HG03565 (cell line): ENCODE results near the gene DSCAM.

Source experiments
- ATAC-seq: cut with Tn5 transposase; IDR thresholded peaks from one replicate; pipeline ENCODE4 v1.9.1; 2021; ENCODE audit warnings: mild to moderate bottlenecking, moderate library complexity; ENCODE audit not compliant: unreplicated experiment

DSCAM gene

DNA sequence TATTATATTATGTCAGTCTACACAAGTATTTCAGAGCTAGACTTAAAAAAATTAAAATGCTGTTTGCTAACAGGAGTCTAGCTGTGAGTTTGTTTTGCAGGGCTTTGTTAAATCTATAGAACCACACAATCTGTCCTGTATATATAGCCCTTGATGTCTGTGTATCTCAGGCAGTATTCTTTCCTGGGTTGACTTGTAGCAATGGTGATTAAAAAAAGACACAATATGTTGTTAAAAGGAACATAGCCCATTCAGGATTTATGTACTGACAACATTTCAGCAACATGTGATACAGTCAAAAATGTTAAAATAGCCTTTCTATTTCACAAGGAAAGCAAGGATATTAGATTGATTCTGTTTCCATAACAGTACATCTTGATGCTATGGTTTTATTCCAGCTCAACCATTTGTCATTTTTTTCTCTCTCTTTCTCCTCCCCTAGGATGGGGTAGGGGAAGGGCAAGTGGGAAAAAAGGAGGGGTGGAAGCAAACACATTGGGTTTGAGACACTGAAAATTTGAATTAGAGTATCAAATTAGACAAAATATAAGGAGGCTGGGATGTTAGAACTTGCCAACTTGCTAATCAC is 139.2 kb downstream of the DSCAM start:
- ATAC-seq: no peak

DNA sequence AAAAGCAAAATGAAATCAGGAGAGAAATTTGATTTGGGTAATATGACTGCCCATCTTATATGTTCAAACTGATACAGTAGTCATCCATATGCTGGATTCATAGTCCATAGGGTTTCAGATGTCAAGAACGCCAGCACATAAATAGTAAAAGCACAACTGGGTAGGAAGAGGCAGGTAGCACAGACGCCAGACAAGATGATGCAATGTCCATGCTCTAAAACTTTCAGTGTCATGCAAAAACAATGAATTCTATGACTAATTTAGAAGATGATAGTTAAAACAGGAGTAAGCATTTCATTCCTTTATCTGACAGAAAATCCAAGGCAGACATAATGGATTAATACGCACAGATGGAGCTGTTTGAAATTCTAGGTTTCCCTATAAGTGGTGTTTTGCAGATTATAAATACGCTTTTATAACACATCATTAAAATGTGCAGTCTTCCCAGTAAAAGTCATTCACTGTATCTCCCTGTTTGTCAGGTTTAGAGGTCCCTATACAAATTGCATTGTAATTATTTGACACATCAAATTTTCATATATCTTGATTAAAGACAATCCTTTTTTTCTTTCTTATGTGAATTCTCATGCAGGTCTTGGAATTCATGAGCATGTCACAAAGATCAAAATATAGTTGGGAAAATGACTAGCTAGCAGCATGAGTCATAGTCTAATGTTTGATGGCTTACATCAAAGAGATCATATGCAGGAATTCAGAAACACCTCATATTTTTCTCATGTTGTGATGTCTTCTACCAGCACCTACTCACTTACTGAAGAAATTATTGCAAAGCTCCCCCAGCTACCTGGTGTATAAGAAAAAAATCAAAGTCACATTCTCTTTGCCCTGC is 139.9 kb downstream of the DSCAM start:
- no peak for ATAC-seq

DNA sequence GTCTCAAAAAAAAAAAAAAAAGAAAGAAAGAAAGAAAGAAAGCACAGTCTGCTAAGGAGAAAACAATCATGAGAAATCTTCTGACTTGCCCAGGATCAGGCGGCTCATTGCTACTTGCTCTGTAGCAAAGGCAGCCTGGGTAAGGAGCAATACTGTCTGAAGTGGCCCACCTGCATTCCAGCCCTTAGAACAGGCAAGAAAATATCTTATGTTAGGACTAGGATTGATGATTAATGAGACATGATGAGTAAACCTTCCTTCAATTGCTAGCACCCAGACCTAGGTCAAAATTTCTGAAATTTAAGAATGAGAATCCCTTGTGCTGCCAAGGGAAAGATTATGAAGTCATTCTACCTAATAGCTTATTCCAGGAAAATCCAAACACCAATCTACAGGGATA is 140.8 kb downstream of the DSCAM start:
- no peak for ATAC-seq

DNA sequence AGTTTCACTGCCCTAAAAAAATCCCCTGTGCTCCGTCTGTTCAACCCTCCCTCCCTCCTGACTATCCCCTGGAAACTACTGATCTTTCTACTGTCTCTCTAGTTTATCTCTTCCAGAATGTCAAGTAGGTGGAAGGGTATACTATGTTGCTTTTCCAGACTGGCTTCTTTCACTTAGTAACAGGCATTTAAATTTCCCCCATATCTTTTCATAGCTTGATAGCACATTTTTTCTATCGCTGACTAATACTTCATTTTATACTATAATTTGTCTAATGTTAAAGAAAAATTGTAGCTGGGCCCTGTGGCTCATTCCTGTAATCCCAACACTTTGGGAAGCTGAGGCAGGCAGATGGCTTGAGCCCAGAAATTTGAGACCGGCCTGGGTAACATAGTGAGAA is 142.8 kb downstream of the DSCAM start:
- no peak for ATAC-seq

DNA sequence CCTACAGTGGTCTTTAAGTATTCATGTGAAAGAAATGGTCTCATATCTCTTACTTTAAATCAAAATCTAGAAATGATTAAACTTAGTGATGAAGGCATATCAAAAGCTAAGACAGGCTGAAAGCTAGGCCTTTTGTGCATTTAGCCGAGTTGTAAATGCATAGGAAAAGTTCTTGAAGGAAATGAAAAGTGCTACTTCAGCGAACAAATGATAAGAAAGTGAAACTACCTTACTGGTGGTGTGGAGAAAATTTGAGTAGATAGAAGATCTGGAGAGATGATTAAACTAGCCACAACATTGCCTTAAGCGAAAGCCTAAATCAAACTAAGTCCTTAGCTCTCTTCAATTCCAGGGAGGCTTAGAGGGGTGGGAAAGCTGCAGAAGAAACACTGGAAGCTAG is 147.6 kb downstream of the DSCAM start:
- ATAC-seq: no peak

DNA sequence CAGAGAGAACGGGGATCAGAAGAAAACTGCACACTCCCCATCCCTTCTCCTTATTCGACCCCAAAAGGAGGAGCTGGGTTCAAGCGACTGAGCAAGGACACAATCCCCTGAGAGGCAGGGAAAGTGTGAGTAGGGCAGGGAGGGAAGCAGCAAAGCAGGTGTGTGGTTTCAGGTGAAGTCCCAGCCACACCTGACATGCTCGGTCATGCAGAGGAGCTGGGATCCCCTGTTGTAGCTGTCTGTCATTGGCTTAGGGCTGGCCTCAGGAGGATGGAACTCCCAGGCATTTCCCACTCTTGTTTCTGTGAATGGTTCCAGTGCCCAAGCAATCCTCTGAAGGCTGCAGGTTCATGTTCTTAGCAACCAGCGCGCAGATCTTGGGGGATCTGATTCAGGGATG is 150.7 kb downstream of the DSCAM start:
- ATAC-seq: no peak

DNA sequence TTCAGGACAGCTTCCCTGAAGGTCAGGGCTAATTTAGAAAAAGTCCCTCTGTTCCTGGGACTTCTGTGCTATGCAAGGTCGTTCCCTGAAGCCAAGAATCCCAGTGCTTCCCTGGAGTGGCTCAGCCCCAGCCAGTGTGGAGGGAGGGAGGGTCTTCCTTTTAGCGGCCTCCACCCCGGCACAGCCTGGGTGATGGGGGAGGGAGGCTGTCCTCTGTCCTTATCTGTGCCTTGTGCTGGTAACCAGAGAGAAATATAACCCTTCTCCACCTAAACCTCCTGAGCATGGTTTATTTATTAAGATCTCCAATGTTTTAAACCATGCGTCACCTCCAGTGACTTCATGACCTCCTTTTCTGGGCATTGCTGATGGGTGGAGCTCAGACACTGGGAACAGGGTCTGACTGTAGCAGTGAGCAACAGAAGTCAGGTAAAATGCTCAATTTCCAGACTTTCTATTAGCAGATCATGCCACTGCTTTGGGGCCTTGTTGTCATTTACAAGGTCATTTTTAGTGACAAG is 157.1 kb downstream of the DSCAM start:
- ATAC-seq: no peak

DNA sequence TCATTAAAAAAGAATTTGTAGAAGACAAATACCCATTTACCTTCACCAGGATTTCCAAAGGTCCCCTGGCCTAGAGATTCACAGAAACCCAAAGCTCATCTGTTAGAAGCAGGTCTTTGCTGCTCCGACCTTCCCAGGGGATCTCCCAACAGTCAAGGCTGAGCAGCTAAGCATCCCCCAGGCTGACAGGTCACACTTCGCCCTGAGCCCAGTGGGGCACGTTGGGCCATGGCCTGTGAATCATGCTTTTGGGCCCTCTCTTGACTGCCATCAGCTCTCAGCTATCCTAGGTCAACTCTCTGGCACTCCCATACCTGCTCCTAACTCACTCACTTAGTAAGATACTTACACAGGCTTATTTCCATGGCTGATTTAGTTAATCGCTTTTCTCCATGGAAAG is 157.7 kb downstream of the DSCAM start:
- ATAC-seq: no peak

DNA sequence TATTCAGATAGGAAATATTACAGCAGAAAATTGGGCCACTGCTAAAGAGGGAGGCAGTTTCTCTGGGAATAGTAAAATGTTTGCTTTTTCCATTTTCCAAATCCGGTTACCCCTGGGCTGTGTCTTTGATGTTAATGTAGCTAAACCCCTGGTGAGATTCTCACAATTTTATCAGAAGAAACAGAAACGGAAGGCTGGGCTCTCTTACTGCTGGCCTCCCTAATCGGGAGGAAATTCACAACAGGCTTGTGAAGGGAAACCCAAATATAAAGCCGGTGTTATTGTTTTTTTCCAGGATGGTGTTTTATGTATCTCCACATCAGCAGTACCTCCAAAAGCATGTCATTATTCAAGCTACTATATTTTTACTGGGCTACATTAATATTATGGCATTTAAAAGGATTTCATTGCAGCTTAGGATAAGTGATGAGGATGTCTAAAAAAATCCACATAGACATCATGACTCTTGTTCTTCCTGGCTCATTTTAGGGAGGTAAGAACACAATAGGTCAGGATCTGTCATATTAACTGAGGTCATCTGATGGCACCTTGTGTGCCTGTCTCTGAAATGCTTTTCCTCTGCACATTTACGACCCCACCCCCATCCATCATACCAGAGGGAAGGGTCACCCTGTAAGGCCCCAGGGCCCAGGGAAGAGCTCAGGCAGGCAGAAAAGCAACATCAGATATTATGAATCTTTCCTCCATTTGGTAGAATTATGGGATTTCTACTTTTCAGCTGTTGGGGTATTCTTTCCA is 158.7 kb downstream of the DSCAM start:
- ATAC-seq: no peak

DNA sequence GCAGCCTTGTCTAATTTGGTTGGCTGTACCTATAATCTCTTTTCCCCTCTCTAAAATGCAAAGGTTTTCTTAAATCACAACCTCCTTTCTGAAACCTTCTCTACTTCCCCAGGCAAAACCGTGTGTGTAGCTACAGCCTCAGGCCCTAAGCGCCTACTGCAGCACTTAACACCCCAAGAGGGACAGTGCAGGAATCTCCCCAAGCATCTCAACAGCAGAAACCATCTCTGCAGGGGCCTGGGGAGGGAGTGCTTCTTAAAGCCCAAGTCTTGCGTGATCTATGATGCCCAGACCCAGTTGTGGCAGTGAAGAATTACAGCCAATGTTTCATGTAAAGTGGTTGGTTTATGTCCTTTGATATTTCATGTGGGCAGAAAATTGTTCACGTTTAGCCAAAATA is 159.3 kb downstream of the DSCAM start:
- ATAC-seq: no peak

DNA sequence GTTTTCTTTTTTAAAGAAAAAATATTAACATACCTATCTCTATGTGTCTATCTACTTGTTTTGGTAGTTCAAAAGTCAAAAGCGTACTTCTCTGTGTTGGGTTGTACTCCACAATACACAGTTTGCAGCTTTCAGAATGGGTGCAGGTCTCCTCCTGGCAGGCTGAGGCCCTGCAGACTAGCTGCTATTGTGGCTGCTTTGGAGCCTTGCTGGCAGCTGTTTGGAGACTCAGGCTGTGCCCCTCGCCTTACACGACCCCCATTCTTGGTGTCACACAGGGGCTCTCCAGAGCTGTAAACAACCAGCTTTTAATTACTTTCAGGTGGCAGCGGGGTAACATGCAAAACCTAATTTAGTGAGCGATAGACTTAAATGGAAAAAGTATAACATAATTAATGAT is 160.4 kb downstream of the DSCAM start:
- no peak for ATAC-seq

DNA sequence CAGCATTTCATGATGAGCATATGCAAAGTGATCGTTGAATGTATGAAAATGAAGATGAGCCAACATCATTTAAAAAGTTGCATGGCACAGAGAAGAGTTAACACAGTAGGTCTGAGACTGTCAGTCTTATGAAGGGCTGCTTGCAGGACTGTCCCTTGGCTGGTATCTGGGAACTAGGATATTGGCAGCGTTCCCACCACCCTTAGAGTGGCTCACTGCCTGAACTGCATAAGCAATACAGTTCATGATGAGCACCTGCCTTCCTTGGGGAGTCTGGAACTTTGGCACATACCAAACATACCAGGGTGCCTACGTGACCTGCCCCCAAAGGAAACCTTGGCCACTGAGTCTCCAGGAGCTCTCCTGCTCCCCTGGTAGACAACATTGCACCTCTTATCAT is 161.8 kb downstream of the DSCAM start:
- no peak for ATAC-seq

DNA sequence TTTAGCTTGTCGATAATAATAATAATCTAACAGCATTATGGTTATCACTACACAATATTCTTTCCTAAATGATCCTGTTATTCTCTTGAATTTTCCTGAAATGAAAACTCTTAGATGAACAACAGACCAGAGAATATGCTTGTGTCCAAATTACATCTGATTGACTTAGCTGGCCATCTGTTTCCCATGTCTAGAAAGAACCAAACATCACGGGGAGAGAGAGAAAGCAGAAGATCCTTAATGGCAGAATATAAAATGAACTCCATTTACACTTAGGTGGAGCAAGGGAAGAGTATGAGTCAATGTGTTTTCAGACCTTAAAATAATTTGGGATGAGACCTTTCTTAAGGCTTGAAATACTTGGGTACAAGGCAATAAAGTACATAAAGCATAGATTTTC is 162.2 kb downstream of the DSCAM start:
- no peak for ATAC-seq

DNA sequence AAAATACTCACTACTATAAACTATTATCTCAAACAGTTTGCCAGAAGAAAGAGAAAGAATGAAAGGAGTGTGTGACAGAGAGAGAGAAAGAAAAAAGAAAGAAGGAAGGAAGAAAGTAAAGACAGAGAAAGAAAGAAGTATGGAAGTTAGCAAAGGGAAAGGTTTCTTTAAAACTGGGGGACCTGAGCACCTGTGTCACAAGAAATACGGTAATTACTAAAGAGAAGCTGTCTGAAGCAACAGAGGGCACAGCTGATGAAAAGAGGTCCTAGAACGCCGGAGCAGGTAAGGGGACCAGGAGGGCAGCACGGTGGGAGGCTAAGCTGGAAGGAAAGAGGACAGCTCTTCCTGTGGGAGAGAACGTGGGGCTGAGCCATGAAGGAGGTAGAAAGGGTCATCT is 163.6 kb downstream of the DSCAM start:
- no peak for ATAC-seq

DNA sequence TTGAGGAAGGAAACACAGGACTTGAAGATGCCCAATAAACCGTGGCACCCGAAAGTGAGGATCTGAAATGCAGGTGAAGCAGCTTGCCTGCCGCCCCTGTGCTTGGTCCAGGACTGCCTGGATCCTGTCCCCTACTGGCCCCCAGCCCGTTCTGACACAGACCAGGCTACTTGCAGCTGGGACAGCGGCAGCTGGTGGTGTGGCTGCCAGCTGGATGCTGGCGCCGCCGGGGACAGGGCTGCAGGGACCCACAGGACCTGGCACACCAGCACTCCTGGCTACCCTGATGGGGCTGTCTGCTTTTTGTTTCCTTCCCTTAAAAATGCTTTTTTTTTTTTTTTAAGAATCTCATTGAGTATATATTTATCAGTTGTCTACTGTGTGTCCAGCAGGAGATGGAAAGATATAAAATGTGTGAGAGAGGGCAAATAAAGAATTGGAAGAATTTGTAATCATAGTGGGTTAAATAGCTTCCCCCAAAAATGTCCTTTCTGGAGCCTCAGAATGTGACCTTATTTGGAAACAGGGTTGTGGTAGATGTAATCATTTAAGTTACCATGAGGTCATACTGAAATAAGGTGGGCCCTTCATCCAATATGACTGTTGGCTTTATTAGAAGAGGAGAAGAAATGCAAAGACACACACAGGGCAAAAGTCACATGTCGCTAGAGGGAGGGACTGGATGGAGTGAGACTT is 165.6 kb downstream of the DSCAM start:
- ATAC-seq: no peak

DNA sequence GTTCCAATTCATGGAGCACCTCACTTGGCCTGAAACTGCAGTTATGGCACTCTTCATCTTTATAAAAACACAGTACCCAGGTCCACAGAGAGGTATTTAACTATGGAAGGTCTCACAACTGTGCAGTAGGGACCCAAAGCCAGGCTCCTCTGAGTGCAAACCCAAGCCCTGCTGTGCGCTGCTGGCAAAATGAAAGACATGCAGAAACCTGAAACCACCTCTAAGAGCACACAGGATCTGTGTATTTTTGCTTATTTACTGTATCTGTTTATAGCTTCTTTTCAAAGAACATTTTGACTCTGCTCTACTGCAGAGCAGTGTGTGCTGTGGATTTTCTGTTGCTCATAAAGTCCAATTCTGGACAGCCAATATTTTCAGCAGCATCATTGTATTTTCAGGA is 166.6 kb downstream of the DSCAM start:
- no peak for ATAC-seq

DNA sequence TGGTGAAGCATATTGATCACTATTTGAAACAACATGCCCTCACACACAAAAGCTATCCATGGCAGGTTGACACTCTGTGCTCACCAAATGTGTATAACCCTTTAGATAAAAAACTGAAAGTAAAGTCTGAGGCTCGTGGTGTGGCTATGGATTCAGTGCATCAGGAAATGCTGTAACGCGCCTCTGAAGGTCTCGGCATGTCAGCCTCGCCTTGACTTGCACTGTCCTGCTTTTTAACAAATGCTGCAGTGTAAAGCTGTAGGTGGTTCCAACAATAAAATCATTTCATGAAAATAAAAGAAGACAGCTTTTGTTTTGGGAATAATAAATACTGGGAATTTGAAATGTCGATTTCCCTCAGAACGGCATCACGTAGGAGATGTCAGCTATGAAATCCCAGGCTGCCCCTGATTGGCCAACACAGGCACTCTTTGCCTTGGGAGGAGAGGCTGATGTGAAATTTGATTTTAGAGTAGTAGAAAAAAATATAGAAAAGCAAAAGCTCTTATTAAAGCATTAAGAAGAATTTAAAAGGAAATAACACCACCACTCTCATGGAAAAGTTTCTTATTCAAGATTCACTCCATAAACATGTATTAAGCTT is 168.2 kb downstream of the DSCAM start:
- ATAC-seq: no peak

DNA sequence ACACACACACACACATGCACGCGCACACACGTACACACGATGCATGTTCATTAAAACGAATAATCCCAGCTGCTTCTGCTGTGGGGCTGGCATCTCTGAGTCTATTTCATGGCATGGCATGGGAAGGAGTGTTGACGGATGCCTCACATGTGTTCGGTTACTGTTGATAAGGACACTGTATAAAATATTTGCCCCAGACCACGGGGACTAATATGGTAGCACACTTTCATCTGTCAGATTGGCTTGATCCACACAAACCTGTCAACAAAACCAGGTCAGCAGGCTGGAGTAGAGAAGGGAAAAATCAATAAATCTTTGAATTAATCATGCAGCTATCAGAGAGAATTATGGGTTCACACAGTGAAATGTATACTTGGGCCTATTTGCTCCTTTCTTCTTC is 171.9 kb downstream of the DSCAM start:
- ATAC-seq: no peak

DNA sequence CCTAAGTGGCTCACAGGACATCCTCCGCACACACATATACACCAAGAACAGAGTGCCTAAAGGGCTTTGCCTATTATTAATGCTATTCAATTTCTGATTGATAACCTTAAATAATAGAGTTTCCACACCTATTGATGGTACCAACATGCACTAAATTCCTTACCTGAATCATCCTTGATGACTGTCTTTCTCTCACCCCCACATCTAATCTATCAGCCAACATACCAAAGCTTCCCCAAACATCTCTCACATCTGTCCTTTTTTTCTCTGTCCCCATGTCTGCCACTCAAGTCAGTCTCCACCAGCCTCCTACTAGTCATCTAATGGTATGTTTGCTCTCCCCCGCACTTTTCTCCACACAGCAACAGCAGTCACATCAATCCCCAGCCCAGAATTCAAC is 174.4 kb downstream of the DSCAM start:
- ATAC-seq: no peak

DNA sequence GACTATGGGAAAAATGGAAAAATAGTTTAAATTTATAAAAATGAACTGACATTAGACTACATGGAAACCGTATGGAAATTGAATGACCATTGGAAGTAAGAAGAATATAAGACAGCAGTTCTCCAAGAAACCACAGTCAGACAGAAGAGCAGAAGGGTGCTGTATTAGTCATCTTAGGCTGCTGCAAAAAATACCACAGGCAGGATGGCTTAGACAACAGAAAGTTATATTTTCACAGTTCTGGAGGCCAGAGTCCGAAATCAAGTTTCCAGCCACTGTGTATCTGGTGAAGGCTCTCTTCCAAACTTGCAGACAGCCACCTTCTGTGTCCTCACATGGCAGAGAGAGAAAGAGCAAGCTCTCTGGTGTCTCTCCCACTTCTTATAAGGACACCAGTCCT is 175.2 kb downstream of the DSCAM start:
- ATAC-seq: no peak
